GM19193 (cell line): ENCODE data around the gene SEZ6.

Experiments
- POLR2A ChIP-seq: IDR thresholded peaks from 4 replicates; pipeline ENCODE4 v1.6.1; 2011; ENCODE audit not compliant: insufficient read depth, insufficient read length; ENCODE audit errors: extremely low read depth

SEZ6 gene

DNA sequence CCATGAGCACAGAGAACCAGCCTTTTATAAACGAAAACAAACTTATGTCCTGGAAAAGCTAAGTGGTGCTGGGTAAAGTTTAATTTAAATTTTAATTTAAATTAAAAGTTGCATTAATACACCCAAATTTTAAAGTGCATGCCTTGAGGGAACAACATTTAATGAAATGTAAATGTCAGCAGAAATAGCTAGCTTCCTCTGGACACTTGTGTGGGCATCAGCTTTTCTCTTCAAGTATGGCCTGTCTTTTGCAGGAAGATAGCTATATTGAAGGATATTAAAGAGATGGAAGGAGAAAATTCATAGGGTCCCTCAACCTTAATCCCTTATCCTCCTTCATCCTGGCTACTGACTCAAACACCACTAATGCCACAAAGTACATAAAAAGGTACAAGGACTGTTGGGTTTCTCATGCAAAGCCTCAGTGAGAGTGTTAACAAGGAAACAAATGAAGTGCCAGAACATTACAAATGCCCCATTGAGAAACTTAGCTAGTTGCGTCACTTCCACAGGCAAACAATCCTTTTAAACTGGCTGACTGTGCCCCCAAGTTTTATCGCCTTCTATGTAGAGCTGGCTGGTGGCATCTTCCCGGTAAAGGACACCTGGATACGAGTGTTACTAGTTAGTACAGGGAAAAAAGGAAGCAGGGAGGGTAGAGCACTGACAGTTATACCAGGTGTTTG is 68.6 kb downstream of the SEZ6 start:
- TF ChIP-seq POLR2A = no peak

GRCh38 chr17:28935744-28936460 is 69.9 kb downstream of the SEZ6 start:
- no peak for TF ChIP-seq POLR2A

DNA sequence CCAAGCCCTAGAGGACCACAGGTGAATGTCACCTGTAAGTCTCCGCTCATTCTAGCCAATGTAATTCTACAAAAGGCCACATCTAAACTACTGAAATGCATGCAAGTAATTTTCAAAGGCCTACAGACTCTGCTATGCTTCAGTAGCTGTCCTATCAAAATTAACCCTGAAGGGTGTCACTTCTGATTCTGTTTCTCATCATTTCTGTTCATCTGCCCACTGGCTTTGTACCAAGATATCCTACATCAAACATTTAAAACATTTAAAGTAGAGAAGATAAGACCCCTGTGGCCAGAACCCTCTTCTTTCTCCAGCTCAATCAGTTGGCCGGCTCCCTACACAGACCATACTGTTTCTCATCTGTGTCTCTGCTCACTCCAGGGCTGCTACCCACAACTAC is 76.0 kb downstream of the SEZ6 start:
- no peak for TF ChIP-seq POLR2A

DNA sequence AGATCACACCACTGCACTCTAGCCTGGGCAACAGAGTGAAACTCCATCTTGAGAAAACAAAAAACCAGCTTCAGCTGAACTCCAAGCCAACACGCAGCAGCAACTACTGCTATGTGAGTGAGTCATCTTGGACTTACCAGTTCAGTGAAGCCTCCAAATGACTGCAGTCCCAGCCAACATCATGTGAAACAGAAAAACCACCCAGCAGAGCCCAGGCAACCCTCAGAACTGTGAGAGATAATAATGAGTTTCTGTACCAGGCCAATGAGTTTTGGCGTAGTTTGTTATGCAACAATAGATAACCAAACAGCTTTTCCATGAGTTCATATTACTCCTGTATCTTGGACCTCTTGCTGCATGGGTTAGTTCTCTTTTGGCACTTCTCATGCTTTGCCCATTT is 77.8 kb downstream of the SEZ6 start:
- no peak for TF ChIP-seq POLR2A

- no peak for TF ChIP-seq POLR2A
Measured at GRCh38 chr17:28926786-28927185, 79.0 kb downstream of the SEZ6 start.

DNA sequence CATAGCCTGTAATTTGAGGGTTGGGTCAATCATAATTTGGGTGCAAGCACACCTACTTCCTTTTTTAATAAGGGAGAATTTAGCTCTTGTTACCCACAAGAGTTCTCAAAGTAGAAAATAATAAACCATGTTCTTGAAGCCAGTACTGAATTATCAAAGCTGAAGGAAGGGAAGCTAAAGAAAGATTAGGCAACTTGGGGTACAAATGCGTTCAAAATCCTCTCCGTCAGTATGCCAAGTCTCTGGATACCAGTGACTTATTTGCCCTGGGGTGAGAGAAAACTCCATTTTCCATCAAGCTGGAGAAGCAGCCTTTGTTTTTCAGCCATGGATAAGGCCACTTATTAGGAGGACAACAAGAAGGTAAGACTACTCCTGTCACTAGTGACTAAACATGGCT is 79.5 kb downstream of the SEZ6 start:
- TF ChIP-seq POLR2A = no peak

DNA sequence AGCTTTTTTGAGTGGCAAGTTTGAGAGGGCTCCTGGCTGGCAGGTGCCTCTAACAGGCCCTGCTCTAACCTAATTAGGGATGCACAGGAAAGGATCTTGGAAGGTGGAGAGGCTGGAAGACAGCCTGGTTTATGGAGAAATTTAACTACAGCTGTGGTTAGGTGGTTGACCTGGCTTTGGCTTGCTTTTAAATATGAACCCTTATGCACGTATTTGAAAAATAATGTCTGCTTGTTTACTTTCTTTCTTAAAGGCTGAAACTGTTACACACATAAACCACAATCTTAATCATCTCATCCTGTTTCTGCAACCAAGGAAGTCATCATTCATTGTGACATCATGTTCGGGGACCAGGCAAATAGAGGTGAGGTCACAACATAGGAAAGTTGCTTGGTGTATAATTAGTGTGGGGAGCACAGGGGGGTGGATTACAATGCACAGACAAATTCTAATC is 79.9 kb downstream of the SEZ6 start:
- TF ChIP-seq POLR2A = no peak

DNA sequence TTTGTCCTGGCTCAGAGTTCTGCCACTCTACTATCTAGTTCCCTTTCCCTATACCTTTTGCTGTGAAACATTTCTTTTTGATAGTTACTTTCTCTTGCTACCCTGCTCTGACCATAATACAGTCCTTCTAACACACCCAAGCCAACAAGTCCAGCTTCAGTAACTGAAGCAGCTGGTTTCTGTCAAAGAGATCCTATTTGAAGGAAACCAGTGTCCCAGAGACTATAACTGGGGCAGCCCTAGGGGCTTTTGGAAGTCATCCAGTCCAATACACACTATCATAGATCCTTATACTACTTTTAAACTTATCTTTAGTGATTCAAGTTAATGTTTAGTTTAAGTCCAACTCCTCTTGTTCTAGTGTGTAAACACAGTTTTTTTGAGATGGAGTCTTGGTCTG is 85.6 kb downstream of the SEZ6 start:
- TF ChIP-seq POLR2A = no peak

GRCh38 chr17:28918295-28918694 is 87.5 kb downstream of the SEZ6 start:
- no peak for TF ChIP-seq POLR2A

GRCh38 chr17:28917465-28917864 is 88.4 kb downstream of the SEZ6 start:
- TF ChIP-seq POLR2A = no peak

DNA sequence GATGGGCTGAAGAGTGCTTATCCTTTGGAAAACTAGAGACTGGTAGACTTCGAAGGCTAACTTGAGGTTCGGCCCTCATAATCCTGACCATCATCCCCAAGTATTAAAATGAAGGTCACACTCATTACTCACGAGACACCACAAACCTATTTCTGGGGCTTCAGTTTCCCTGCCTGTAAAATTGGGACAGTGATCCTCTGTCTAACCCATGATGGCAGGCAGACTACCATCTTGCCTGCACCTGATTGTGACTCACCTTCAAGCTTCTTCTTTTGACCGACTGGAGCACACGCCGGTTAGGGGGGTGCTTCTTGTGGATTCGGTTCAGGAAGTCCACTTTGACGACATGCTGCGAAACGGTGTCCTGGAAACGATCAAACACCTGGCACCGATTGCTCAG is 88.8 kb downstream of the SEZ6 start:
- no peak for TF ChIP-seq POLR2A

GRCh38 chr17:28916302-28916934 is 89.4 kb downstream of the SEZ6 start:
- TF ChIP-seq POLR2A = no peak

- no peak for TF ChIP-seq POLR2A
Measured at GRCh38 chr17:28912938-28913333, 92.9 kb downstream of the SEZ6 start.

DNA sequence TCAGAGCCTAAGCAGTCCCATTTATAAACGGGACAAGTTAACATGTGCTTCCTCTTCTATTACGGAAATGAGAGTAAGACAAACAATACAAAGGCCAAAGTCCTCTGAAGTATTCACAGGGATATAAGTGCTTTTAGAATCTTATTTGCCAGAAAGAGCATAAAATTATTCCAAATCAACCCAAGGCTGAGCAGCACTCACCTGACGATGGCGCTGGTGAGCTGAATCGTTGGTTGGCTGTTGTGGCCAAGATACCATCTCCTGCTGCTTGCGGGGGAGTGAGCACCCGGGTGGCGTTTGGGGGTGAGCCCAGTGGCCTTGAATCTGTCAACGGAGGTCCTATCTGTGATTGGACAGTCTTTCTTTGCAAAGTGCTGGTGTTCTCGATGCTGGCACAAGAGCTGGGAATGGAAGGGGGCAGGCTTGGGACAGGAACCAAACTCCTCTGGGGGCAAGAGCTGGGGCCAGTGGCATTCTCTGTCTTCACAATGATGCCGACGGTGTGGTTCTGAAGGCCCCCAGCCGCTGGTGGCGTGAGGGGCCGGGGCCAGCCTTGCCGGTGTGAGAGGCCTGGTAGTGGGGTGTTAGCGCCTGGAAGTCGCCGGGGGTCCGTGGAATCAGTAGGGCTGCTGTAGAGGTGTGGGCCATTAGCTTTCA is 93.4 kb downstream of the SEZ6 start:
- no peak for TF ChIP-seq POLR2A

GRCh38 chr17:28911411-28912045 is 94.3 kb downstream of the SEZ6 start:
- TF ChIP-seq POLR2A = no peak
